Pulmonary artery endothelial cell (primary cell): ENCODE data around the gene CALY. TPM values are rescaled to one million over a fixed set of nuclear protein-coding genes. Genes with fewer than 3 reads are reported as not detected.

Experiments
- DNase-seq: peaks from one replicate; pipeline ENCODE4 v3.0.0-alpha.2; 2011; ENCODE audit warnings: low read depth, low spot score
- total RNA-seq: library from RNA; depleted of rRNA; stranded (reverse); fragments of >200 nt; gene quantifications from 2 replicates; pipeline ENCODE4 v1.2.3, GENCODE V29; 2014

CALY gene
- total RNA-seq, 1 donor from 2014 or later: not detected

DNA sequence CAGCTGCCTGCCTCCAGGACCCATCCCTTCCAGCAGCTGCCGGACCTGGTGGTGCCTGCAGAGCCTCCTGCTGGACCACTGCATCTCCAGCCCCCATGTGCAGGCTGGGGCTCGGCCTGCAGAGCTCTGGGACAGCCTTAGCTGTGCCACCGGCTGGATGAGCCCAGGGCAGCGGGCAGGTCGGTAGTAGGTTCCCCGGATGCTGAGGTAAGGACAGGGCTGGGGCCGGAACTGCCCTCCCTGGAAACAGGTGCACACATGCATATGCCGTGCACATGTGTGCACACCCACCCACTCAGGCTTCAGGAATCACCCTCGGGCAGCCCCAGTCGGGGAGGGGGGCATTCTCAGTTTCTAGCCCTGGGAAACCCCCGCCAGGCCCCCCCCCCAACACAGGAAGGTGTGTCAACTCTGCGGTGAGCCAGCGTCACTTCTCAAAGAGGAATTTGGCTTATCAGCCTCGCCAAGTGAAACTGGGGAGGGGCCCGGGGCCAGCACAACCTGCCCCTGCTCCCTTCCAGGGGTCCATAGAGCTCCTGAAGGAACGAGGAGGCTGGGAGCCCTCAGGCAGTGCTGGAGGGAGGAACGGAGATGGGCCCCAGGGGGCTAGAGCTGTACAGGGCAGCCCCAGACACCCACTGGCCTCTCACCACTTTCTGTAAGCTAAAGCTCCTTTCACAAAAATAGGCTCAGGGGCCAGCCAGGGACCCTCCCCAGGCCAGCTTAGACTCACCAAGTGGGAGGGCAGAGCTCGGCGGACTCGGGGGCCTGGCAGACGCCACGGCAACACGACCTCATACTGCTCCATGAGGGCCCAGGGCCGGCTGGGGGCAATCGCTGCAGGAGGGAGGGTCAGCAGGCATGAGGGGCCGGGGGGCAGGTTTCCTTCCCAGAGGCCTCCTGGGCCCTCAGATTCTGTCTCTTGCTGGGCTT lies 61.7 kb downstream of the CALY start:
- DNase-seq: no peak

Other genes with a start within 250 kb of the CALY start
- not detected in 2 replicates for gene ADGRA1, start 249.0 kb downstream of the CALY start, total RNA-seq
- not detected in 2 replicates for gene KNDC1, start 176.7 kb downstream of the CALY start, total RNA-seq
- gene UTF1, start 106.7 kb downstream of the CALY start, total RNA-seq: not detected in 2 replicates
- gene VENTX, start 99.0 kb downstream of the CALY start, total RNA-seq: not detected in 2 replicates
- gene ADAM8, start 60.0 kb downstream of the CALY start, total RNA-seq: 0.33 and 0.46 TPM in 2 replicates
- gene TUBGCP2, start 28.0 kb downstream of the CALY start, total RNA-seq: 59.4 and 60.9 TPM in 2 replicates
- gene ZNF511, start 28.0 kb downstream of the CALY start, total RNA-seq: 27.4 and 40.4 TPM in 2 replicates
- gene PRAP1, start 10.5 kb upstream of the CALY start, total RNA-seq: not detected in 2 replicates
- 9.3 and 32.9 TPM in 2 replicates for gene FUOM, start 21.1 kb upstream of the CALY start, total RNA-seq
- gene ECHS1, start 36.5 kb upstream of the CALY start, total RNA-seq: 60.3 and 63.4 TPM in 2 replicates
- 5.8 and 8.8 TPM in 2 replicates for gene PAOX, start 42.4 kb upstream of the CALY start, total RNA-seq
- gene MTG1, start 57.3 kb upstream of the CALY start, total RNA-seq: 46.0 and 56.7 TPM in 2 replicates
- gene SPRN, start 87.7 kb upstream of the CALY start, total RNA-seq: not detected in 2 replicates
- gene SCART1, start 117.0 kb upstream of the CALY start, total RNA-seq: 0.25 and 0.73 TPM in 2 replicates
- gene CYP2E1, start 190.5 kb upstream of the CALY start, total RNA-seq: 0.13 TPM in 1 of 2 replicates, not detected in the other
- gene SYCE1, start 228.7 kb upstream of the CALY start, total RNA-seq: 0.21 TPM in 1 of 2 replicates, not detected in the other